ENCODE data around the gene EXT2.

The EXT2 gene

DNA sequence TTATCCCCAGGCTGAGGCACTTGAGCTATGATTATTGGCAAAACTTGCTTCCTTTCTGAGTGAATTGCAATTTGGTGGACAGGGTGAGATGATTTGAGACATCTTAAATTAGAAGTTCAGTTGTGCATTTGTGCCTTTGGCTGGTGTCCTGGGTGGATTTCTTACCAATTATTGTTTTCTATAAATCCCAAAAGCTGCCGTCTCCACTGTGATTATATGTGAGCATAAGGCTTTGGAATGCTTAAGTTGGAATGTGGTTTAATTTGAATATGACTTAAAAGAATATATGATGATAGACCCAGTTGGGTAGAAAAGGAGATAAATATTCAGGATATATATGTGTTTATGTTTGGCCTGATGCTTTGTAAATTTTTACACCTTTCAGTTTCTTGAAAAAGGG is 70.0 kb downstream of the EXT2 start:
- no peak for DNase-seq (ENCODE audit: low read depth)

DNA sequence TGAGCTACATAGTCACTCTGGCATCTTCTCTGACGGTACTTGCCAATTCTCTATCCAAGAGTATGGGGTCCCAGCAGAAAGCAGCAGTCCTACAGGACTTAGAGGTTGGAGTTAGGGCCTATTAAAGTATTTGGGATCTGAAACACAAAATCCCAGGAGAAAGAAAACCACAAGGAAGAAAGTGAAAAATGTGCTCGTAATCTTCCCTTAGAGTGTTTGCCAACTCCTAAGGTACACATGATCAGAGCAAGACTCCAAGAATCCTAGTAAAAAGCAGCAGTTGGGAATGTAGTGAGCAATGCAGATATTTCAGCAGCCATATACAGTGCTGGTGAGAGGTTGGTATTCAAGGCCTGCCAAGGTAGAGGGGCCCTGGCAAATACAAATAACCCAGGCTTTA is 71.6 kb downstream of the EXT2 start:
- no peak for DNase-seq (ENCODE audit: low read depth)

DNA sequence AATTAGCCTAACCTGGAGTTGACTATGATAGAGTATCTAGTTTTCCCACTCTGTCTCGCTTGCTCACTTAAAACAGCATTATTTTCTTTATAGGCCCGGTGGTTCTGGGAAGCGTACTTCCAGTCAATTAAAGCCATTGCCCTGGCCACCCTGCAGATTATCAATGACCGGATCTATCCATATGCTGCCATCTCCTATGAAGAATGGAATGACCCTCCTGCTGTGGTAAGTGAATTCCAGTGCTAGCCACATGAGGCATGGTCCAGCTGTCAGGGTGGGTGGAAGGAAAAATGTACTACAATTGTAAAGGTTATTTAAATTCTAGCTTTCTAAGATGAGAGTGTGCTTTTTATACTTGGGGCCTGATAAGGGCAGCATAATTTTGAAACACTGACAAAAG is 76.0 kb downstream of the EXT2 start:
- peak; percentile 29 for DNase-seq (ENCODE audit: low read depth)

DNA sequence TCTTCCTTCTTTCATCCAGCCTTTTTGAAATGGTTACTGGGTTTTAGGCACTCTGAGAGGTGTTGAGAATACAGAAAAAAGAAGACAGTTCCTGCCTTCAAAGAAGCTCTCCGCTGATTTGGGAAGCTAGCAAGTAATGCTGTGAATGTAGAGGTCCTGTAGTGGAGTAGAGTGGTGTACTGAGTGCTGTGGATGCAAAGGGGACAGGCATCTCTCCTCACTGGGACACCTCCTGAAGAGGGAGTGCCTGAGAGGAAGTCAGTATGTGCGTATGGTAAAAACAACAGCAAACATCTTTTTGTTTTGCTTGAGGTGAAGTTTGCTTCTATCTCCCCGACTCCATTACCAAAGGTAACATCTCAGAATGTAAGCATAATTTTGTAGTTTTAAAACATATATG is 77.5 kb downstream of the EXT2 start:
- no peak for DNase-seq (ENCODE audit: low read depth)

DNA sequence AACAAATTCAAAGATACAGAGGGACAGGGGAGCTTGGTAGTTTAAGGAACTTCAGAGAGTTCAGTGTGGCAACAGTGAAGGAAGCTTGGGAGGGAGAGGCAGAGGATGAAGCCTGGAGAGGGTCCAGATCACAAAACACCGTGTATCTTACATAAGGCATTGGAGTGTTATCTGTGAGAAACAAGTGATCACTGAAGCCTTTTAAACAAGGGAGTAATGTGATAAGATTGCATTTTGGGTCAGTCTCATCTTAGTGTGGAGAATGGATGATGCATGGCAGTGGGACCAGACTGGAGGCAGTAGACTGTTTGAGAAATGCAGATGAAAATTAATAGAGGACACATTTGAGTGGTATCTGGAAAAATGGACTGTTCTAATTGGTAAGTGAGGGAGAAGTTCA is 79.4 kb downstream of the EXT2 start:
- DNase-seq (ENCODE audit: low read depth): no peak

DNA sequence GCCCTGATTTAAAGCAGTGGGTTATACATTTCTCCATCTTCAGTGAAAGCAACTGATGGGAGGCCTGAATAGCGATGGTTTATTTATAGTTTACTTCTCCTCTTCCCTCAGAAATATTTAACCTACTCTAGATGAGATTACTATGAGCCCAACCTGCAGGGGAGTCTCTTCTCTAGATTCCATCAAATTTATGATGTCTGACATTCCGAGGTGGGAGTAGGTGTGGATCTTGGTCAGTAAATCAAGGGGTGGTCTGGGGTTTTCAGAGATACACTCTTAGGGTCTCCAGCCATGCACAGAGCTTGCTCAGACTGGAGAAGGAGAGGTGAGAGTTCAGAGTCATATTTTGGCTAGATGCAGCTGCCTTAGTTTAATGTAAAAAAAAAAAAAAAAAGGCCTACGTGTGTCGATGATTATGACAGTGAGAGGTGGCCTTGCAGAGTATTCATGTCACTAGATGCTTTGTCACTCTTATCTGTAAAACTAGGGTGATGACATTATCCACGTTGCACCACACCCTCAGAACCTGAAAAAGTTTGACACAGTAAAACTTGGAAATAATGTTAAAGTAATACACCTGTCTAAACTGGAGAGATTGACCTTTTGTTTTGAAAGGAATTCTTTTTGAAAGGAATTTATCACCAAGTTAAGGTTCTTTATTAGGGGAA is 81.2 kb downstream of the EXT2 start:
- no peak for DNase-seq (ENCODE audit: low read depth)

DNA sequence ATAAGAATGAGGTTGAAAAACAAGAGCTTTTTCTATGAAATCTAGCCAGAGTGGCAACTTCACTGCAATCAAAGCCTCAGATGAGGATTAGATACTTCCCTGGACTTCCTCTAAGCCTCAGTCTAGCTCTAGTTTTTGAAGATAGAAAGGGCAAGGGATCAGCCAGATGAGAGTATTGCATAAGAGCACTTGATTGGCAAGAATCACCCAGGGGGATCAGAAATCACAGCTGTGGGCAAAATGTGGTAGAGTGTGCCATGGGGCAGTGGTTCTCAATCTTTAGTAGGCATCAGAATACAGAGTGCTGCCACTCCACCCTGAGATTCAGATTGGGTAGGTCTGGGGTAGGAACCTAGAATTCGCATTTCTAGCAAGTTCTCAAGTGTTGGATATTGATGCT is 82.4 kb downstream of the EXT2 start:
- DNase-seq (ENCODE audit: low read depth): no peak

DNA sequence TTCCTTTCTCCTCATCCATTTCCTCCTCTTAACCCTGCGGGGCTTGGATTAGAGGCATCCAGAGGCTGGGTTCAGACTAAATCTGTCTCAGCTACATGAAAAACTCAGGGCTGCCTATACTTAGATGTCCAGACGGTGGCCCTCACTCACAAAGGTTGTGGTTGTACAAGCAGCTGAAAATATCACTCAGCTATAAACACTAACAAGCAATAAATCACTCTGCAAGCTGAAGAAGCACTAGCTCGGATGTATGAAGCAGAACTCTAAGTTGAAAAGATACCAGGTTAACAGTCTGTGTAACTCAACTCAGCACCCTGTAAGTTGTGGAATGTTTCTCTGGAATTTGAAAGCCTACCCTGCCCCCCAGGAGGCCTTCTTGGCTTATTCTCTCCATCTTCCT is 82.9 kb downstream of the EXT2 start:
- DNase-seq (ENCODE audit: low read depth): peak; percentile 34

DNA sequence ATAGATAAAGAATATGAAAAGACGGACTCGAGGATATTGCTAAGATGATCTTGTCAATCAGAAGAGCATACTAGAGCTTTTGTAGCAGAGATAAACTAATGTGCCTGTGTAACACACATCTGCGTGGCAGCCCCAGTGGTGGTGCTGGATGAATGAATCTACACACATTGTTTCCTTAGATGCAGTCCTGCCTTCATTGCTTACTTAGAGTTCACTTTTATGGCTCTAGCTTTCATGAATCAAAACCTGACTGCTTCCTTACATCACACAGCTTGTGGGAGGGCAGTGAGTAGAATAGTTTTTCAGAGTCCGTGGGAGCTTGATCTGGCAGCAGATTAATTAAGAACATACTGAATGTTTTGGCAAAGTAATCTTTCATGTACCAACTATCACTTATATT is 83.7 kb downstream of the EXT2 start:
- DNase-seq (ENCODE audit: low read depth): no peak

DNA sequence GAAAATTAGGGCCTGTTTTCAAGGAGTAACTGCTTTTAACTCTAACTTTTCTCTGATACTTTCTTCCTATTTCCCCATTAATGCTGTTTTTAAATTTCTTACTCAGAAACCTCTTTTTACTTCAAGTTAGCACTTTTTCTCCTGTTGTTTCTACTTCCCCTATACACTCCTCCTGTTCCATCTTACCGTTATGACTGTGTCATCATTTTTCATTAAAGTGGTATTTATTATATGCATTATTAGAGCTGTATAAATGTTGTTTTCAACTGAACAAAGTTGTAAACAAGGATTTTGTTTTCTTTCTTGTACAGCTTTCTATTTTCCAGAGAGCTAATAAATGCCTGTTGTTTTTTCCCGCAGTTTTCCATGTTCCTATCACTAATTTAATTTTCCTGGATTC is 84.6 kb downstream of the EXT2 start:
- no peak for DNase-seq (ENCODE audit: low read depth)

DNA sequence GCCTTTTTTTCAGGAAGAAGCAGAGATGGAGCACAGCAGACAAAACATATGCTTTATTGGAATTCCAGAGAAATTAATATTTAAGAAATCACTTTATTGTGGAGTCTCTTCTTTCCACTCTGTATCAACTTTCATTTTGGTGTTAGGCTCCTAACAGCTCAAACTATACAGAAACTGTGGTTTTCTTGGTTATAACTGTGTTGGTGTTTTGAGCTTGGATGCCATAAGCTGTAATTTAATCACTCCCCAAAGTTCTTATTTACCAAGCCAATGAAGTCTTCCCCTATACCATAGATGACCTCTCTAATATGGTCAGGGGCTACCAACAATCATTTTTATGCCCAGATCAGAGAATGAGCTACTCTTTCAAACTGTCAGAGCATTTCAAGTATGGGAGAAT is 90.0 kb downstream of the EXT2 start:
- no peak for DNase-seq (ENCODE audit: low read depth)

DNA sequence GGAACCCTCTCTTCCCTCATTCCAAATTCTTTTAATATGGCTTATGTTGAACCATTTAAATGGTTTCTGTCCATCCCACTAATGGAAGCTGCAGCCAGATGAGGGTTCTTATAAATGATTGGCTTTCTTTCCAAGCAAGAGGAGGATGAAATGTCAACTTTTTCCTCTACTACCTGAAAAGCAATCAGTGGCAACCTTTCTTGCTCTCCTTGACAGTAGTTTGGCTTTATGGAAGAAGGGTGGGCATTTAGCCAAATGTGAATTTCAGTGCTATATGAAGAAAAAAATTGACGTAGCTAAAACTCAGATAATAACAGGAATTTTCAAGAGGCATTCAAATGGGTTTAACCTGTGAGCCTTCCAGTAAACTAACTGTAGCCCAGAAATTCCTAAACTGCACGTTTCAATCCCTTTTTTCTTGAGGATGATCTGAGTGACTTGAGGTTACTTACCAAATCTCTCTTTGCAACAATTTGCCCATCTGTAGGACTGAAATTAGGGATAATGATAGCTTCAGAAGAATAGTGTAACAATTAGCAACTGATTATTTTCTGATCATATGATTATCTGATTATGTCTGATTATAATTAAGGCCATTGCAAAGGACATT is 90.9 kb downstream of the EXT2 start:
- DNase-seq (ENCODE audit: low read depth): no peak

DNA sequence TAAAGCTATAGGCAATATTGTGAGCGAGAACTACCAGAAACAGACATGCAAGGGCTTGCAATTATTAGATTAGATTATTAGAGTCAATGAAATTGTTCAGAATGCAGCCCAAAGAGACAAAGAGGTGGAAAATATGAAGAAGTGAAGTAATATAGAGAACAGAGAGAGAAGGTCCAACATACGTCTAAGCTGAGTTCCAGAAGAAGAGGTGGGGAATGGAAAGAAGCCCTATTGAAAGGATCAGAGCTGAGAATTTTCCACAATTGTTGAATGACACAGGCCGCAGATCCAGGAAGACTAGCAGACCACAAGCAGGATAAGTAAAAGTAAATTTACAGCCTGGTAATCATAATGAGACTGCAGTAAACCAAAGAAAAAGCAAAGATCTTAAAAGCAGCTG is 93.2 kb downstream of the EXT2 start:
- no peak for DNase-seq (ENCODE audit: low read depth)

DNA sequence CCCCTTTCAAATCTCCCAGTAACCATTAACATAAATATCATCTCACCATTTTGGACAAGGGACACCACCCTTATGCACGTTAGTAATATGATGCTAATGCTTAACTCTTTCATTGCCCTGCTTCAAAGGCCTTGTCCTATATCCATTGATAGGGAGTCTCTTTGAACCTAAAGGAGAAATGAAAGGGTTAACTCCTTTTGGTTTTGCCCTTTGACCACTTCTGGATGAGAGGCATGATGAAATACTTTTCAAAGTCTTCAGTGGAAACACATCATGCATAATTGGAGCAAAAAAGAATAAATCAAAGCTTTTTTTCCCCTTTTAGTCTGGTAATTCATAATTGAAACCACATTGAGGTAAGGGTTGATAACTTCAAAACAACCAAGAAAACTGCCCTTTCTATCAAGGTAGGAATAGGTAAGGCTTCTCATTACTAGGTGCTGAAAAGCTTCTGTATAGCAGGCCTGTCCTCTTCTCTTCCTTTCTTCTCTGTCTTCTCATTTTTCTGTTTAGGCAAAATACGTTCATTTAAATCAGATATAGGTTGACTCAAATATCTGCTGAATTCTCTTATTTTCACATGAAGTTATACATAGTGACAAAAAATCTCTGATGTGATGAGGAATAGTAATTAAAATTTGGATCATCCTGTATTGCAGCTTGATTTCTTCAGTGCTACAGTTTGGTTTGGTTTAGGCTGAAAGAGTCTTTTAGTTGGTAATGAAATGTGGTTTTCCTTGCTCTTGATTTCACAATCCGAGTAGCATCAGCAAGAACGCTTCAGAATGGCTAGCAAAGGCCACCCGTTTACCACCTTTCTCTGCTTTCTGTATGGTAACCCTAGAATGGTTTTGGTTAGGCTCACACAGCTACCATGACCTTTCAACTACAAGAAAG is 94.8 kb downstream of the EXT2 start:
- peak; percentile 59 for DNase-seq (ENCODE audit: low read depth)

DNA sequence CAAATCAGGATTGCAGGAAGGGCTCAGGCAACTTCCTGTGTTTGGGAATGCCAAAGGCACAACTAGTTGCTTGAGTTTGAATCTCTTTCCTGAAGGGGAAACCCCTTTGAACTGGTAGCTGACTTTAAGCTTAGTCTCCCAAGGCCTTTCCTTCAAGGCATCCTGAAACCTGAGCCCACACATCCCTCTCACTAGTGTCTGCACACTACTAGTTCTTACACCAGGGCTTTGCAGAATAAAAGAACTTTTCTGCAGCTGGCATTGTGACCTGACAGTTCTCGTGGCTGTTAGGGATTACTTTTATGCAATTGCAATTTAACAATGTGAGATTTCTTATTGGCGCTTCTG is 95.4 kb downstream of the EXT2 start:
- DNase-seq (ENCODE audit: low read depth): peak; percentile 58

DNA sequence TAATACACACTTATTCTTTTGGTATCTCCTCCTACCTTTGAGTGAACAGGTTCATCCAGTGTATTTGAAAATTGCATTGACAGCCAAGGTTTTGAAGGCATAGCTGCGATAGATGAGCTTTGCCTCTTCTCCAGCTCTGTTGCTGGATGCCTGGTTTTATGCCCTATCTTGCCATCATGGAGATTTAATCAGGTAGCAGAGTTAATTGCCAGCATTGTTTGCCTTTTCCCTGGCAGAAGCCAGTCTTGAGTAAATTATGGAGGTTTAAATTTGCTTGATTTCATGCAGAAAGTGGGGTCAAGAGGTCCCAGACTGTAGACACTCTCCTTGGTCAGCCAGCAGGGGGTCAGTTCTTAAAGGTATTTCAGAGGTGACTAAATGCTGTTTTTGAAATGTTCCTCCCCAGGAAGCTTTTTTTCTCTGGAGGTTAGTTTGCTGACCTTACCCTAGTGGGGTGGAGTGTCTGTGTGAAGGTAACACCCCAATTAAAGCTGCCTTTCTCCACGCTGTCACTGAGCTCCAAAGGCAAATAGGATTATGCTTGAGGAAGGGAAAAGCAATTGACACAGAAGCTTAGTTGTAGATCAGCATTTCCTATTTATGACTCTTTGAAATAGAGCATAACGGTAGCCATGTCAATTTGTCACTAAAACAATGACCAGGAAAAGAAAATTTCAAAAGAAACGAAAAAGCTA is 96.0 kb downstream of the EXT2 start:
- no peak for DNase-seq (ENCODE audit: low read depth)

DNA sequence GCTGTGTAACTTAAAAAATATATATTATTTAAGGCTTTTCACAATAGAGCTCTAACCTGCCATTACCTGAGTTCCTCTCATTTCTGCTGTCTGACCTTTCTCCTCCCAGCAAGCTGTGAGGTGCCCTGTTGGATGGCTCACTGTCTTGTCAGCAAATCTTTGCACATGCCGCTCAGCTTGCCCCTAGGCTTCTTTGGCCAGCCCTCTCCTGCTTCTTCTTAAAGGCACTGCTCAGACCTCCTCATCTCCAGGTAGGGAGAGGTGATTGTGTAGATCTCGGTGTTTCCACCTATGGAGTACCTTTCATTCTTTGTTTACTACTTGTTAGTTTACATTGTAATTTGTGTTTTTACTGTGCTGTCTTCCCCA is 96.5 kb downstream of the EXT2 start:
- no peak for DNase-seq (ENCODE audit: low read depth)

DNA sequence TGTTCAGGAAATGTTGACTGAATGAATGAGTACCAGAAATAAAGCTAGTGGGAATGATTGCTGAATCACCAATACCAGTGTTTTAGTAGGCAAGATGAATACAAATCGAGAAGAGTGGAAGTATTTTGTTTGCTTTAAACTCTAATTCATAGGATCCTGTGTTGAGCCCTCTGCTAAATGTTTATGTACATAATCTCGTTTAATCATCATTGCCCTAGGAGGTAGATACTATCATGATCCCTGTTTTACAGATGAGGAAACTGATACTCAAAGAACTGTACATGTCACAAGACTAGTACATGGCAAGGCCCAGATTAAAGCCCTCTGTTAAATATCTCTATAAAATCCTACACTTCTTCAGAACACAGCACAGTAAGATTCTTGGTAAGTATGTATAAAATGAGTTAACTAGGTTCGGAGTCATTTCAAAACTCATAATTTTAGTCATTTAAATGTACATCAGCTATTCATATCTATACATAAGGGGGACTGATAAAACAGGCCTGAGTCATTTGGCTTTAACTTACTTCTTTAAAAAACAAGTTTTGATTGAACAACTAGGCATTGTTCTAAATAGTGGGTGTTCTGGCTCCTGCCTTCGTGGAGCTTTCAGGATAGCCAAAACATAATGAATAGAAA is 97.1 kb downstream of the EXT2 start:
- no peak for DNase-seq (ENCODE audit: low read depth)

DNA sequence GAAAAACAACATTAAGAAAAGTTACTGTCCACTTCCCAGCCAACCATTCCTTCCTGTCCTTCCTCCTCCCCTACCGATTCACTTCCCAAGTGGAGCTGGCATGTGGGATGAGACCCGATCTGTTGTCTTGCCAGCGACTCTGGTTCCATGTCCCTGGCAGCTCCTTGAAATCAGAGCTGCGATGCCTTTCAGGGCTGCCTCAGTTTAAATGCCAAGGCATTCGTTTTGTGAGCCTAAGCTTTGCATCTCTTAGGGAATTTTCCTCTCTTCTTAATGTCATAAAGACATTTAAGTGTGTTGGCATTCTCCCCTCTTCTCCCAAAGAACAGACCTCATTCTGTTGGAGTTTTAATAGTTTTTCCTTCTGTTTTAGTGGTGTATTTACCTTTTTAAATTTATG is 98.4 kb downstream of the EXT2 start:
- no peak for DNase-seq (ENCODE audit: low read depth)

DNA sequence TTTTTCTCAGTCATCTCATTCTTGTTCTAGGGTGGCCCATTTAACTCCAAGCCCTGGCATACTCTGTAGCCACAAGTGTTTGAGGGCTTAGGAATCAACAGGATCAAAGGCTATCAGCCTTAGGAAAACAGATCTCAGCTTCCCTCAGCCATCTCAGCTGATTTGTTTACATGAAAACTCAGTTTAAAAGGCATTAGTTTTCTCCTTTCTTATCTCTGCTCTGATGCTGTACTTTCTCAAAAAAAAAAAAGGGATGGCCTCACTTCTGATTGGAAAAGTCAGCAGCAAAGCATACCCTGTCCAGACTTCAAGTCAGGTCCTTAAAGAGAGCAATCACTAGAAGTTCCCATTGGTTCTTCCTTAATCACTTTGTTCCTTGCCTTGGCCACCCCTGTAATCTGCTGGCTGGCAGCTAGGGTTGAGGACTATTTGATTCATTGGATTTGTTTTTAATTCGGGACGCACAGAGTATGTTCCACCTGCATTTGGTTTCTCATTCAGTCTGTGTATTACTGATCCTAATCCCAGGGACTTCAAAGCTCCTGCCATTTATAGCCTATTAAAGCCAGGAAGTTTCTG is 102.8 kb downstream of the EXT2 start:
- no peak for DNase-seq (ENCODE audit: low read depth)

DNA sequence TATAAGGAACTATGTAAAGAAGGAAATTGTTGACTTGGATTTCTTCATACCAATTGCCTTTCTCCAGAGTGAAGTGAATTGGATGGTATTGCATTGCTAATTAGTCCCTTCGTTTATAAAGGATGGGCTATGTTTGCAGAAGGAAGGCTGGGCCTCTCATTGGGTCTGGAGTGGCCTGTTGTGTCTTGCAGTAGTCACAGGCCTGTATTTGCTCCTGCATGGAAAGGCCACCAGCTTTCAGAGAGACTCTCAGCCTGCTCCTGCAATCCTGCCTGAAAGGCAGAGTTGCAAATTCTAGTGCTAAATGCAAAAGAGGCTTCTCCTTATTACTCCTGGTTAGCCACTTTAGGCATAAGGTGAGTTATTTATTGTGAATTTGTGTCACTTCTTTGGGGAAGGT is 103.8 kb downstream of the EXT2 start:
- DNase-seq (ENCODE audit: low read depth): no peak

DNA sequence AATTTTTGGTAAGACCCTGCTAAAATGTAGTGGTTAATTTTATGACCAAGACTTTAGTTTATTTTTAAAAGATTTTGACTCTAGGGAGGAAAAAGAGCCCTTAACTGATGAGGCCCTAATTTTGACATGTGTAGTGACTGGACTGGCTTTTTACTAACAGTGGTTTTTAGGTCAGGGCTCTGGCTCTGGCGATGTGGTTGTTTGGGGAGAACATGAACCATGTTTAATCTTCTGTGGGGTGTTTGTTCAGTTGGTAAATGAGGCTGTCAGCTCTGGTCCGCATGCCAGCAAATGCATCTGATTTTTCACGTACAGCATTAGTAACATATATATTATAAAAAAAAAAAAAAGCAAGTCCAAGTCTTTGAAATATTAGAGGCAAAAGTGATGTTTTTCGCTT is 104.3 kb downstream of the EXT2 start:
- no peak for DNase-seq (ENCODE audit: low read depth)
